ENCODE results near the gene XPNPEP2. TPM values are rescaled to one million over a fixed set of nuclear protein-coding genes. Genes with fewer than 3 reads are reported as not detected.

The XPNPEP2 gene
- total RNA-seq, 6 experiments from 2014 or later = 2.9 to 30.7 (median 16.5) TPM

Small RNA genes within 50 kb of the gene (small RNA-seq; reads per million reads assigned to genes)
- gene RF00017 = 0 reads per million in 2 experiments

Other genes with a start within 250 kb of the XPNPEP2 start
- 10 to 100 TPM; 24.1 to 40.5 (median 31.1) TPM for gene SMARCA1, start 215.5 kb upstream of the XPNPEP2 start, total RNA-seq
- gene OCRL, start 198.7 kb upstream of the XPNPEP2 start, total RNA-seq = 10 to 100 TPM in 2 of 6 experiments, 1 to 10 TPM in 4; 7.6 to 11.4 (median 8.8) TPM
- 1 to 10 TPM in 3 of 6 experiments, under 1 TPM in 3; 0.17 to 5.3 (median 0.96) TPM for gene APLN, start 84.0 kb upstream of the XPNPEP2 start, total RNA-seq
- 1 to 10 TPM; 1.7 to 5.7 (median 3.3) TPM for gene SASH3, start 41.0 kb downstream of the XPNPEP2 start, total RNA-seq
- 10 to 100 TPM; 30.8 to 41.8 (median 33.6) TPM for gene ZDHHC9, start 104.9 kb downstream of the XPNPEP2 start, total RNA-seq
- 10 to 100 TPM in 1 of 6 experiments, 1 to 10 TPM in 5; 4.2 to 10.6 (median 6.6) TPM for gene UTP14A, start 167.2 kb downstream of the XPNPEP2 start, total RNA-seq
- gene BCORL1, start 243.7 kb downstream of the XPNPEP2 start, total RNA-seq = 1 to 10 TPM; 2.7 to 9.0 (median 4.8) TPM